ENCODE results near the gene MIPOL1.
"Not testable (repeated sequence)": the region's sequence is repeated elsewhere in the genome, so short reads cannot be mapped to it uniquely, and the experiment has no call there.

Gene MIPOL1

GRCh38 chr14:37555596-37555995, 357.9 kb downstream of the MIPOL1 start:
- not testable (repeated sequence) for DNase-seq

GRCh38 chr14:37558740-37559139, 361.0 kb downstream of the MIPOL1 start:
- DNase-seq = no peak

GRCh38 chr14:37559386-37559785, 361.6 kb downstream of the MIPOL1 start:
- DNase-seq = no peak

DNA sequence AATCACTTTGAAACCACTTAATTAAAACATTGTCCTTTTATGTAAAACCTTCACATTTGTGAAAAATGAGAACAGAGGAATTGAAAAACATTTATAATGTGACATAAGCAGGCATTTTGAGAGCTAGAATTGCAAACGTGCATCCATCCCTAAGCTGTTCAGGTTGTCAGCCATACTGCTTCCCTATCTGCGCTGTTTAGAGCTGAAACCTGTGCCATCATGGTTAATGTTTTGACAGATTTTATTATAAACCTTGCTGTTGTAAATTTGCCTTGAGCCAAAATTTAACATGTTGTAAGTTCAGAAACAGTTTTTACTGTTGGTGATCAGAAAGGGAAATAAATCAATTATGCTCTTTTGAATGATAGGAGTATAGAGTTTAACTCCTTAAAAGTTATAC, 365.5 kb downstream of the MIPOL1 start:
- no peak for DNase-seq

DNA sequence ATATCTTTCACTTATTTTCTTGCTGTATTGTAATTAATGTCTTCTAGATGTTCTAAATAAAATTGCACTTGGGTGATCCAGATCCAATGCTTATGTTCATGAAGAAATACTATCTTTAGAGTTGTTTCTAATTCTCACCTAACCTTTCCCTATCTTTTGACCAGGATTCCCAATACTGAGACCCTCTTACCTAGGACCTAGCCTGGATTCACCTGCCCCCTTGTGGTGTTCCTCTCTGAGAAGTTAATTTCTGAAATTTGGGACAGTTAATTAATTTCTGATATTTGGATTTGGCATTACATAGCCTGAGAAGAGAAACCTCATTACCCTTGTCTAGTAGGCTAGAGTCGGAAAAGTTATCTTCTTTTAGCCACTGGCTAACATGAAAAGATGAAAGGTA, 367.8 kb downstream of the MIPOL1 start:
- DNase-seq = no peak

DNA sequence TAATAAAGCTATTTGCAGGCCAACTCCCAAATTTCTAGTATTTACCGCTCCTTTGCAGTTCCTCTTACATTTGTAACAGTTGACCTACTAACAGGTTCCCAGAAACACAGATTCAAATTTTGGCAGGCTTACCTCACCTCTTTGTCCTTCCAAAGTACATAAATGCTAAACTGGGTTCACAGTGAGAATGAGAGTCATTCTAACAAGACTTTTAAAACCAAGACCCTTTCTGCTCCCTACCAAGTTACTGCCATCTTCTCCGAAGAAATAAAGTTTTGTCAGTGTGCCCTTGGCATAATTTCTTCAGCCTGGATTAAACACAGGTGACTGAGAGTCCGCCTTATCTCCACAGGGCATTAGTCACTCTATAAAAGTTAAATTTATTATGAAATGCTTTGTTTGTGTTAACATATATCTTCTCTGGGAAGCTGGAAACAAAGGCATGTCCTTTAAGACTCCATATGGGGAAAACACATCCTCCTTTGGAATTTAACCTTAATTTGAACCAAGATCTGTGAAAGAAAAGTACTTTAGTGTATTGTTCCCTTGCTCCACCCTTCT, 369.2 kb downstream of the MIPOL1 start:
- no peak for DNase-seq

- no peak for DNase-seq
Measured at GRCh38 chr14:37569729-37570128, 372.0 kb downstream of the MIPOL1 start.

- DNase-seq = no peak
Measured at GRCh38 chr14:37571391-37571790, 373.7 kb downstream of the MIPOL1 start.

DNA sequence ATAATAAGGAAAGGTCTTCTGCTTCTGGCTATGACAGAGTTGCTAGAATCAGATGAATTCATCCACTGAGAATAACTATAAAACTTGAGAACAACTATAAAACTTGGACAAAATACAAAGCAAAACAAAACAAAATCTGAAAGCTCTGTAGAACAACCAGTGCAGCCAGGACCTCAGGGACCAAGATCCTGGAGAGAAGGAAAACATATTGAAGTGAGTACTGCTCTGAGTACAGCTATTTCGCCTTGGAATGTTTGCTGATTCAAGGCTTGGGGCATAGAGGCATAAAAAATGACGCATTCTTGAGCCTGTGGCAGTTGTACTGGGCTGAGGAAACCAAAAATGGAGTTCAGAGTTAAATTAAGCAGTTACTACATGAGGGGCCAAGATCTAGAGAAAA, 375.6 kb downstream of the MIPOL1 start:
- no peak for DNase-seq

DNA sequence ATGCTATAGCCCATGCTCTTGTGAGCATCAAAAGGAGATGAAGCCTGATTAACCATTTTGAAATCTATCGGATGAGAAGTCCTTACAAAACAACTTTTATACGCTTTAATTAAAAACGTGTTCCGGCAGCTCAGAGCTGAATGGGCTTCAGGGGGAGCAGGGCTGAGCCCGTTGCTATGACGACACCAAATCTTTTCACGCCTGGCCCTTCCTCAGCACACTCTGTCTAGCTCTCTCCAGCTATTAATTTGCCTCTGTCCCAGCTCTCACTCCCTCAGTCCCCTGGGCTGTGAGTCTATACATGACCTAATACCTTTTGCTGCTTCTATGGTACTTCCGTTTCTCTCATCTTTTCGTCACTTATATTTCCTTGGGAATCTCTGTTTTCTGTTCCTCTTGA, 381.5 kb downstream of the MIPOL1 start:
- no peak for DNase-seq

DNA sequence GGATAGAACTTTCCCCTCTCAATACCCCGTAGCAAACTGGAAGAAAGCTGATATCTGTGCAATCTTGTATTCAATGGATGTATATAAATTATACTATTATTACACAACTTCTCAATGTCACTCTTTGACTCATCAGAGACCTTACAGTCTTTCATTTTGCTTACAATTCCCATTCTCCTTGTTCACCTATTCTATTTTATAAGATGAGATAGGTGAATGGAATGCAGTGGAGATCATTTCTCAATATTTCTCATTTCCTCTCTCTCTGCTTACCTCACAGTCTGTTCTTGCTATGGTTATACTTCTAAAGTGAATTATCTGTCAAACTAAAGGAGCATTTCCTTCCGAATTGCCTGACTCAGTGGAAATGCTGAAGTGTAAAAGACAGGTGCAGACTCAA, 382.4 kb downstream of the MIPOL1 start:
- no peak for DNase-seq

GRCh38 chr14:37583358-37584210, 385.8 kb downstream of the MIPOL1 start:
- no peak for DNase-seq

DNA sequence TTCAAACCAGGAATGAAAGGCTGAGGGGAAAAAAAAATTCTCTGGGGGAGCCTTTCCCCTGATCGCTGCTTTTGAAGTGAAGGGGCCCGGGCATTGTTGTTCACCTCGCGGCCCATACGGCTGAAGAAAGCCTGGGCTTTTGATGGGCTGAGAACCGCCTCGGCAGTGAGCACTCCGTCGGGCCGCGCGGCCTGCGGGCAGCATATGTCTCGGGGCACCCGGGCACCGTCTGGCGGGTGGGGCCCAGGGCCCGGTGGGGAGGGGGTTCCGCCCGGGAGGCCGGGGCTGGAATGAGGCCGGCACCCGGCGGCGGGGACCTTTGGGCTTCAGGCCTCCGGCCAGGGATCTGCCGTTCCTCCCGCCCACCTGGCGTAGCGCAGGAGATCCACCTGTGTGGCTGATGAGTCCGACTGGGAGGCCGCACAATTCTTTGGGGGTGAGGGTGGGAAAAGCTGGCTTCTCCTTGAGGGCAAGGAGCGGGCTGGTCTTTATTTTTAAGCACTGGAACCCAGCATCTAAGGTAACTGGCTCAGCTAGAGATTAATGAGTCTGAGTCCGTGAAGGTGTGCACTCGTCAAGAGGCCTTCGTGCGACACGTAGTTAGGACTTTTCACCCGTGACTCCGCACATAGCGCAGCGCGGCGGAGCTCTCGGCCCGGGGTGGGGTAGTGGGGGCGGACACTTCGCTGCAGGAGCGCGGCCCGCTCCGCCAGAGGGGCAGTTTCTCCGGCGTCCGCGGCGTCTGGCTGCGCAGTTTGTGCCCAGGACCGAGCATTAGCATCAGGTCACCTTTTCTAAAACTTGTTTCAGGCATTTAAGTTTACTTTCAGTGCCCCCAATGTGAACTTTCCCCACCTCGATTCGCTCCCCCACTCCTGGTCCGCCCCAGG, 386.7 kb downstream of the MIPOL1 start:
- no peak for DNase-seq

- no peak for DNase-seq
Measured at GRCh38 chr14:37585101-37585511, 387.4 kb downstream of the MIPOL1 start.

GRCh38 chr14:37585971-37586796, 388.4 kb downstream of the MIPOL1 start:
- DNase-seq = no peak

GRCh38 chr14:37586797-37587130, 389.0 kb downstream of the MIPOL1 start:
- no peak for DNase-seq

GRCh38 chr14:37587131-37587803, 389.5 kb downstream of the MIPOL1 start:
- no peak for DNase-seq

GRCh38 chr14:37587881-37588666, 390.3 kb downstream of the MIPOL1 start:
- DNase-seq = no peak

GRCh38 chr14:37588667-37588955, 390.9 kb downstream of the MIPOL1 start:
- DNase-seq = no peak

DNA sequence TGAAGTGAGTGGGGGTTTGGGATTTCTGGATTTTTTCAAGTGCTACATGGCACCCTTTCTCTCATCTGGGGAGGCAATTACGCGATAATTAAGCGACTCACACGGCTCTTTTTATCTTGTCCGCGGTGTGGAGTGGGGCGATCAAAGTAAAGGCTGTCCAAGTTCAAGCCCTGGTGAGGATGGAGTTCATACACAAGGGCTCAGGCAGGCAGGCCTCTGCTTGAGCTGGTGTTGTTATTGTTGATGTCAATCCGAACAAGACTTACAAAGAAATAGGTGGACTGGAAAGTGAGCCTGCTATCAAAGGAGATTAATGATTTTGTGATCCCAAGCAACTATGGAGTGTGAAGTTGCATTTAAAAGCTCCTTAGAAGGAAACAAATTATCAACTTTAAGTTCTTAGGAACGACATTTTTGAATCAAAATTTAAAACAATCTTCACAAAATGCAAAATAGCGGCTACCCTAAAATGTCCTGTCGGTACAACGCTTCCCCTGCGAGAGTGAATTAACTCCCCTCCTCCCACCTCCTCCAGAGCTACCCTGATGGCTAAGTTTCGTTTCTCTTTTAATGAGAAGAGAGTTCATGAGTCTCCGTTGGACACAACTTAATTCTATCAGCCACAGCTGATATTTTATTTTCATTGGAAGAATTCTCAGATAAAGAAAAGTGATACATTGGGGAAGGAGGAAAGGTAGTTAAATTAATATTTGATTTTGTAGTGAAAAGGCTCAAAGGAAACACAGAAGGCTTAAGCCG, 391.4 kb downstream of the MIPOL1 start:
- DNase-seq = no peak
